Activated CD8-positive, alpha-beta memory T cell treated with anti-CD3 and anti-CD28 coated beads, Interleukin-2, amount 10 ng/mL, durations not matched to agents 7 days and 5 days (primary cell): ENCODE data around the gene ASAP2. TPM values are rescaled to one million over a fixed set of nuclear protein-coding genes. Genes with fewer than 3 reads are reported as not detected.

ENCODE experiments used
- ATAC-seq: fragments of 150-1000 bp; cut with Tn5 transposase; one replicate; pipeline ENCODE4 v1.10.0; 2021; ENCODE audit warnings: moderate library complexity
- CTCF ChIA-PET: fragments of 350-600 bp; sonication (Branson Sonifier 250); formaldehyde crosslinking; loops from one replicate; lab custom pipeline; 2021; ENCODE audit warnings: antibody characterized with exemption; lab: Charles Lee
- DNase-seq: peaks from one replicate; pipeline ENCODE4 v3.0.0-alpha.2; 2020
- H3K27ac Mint-ChIP-seq: one replicate; pipeline ENCODE4 v1.8.0; 2021; ENCODE audit warnings: mild to moderate bottlenecking, mixed read lengths
- H3K27me3 Mint-ChIP-seq: one replicate; pipeline ENCODE4 v1.8.0; 2021; ENCODE audit warnings: mixed read lengths
- H3K36me3 Mint-ChIP-seq: one replicate; pipeline ENCODE4 v1.8.0; 2021; ENCODE audit warnings: mild to moderate bottlenecking, mixed read lengths
- H3K4me1 Mint-ChIP-seq: one replicate; pipeline ENCODE4 v1.8.0; 2021; ENCODE audit warnings: mixed read lengths
- H3K4me3 Mint-ChIP-seq: one replicate; pipeline ENCODE4 v1.8.0; 2021; ENCODE audit warnings: mild to moderate bottlenecking, moderate library complexity, mixed read lengths
- H3K9me3 Mint-ChIP-seq: one replicate; pipeline ENCODE4 v1.8.0; 2022; ENCODE audit warnings: low read depth, mixed read lengths
- total RNA-seq, 2 experiments: library from RNA; stranded (reverse); gene quantifications; one replicate each; pipeline ENCODE4 v1.2.3, GENCODE V29; 2021

The ASAP2 gene
- total RNA-seq, 2 experiments from 2014 or later, result 0.33 to 0.44 TPM

- Mint-ChIP-seq H3K4me1 (no peaks in the 10 kb centered on the region), H3K4me3 (no peak overlapping the region), H3K36me3 (no peaks in the 10 kb centered on the region), H3K27ac (no peak overlapping the region), H3K9me3 (no peaks in the 10 kb centered on the region), H3K27me3 (peaks cover 21% of the 10 kb centered on the region)
- ATAC-seq, result no peak
- no peak for DNase-seq
- CTCF ChIA-PET, result no interaction called here
These were observed 112.7 kb downstream of the ASAP2 start for GRCh38 chr2:9319338-9319715.

- no peak for ATAC-seq
- no peaks in the 10 kb centered on the region for H3K36me3 Mint-ChIP-seq
- H3K9me3 Mint-ChIP-seq, result no peaks in the 10 kb centered on the region
- CTCF ChIA-PET, result no interaction called here
- no peaks in the 10 kb centered on the region for H3K4me1 Mint-ChIP-seq
- H3K27me3 Mint-ChIP-seq, result peaks cover 29% of the 10 kb centered on the region
- no peak overlapping the region for H3K27ac Mint-ChIP-seq
- DNase-seq, result no peak
- H3K4me3 Mint-ChIP-seq, result no peak overlapping the region
These were observed 116.0 kb downstream of the ASAP2 start for GRCh38 chr2:9322576-9322975.

- DNase-seq, result no peak
- Mint-ChIP-seq H3K27ac (no peak overlapping the region), H3K4me3 (no peak overlapping the region), H3K9me3 (no peaks in the 10 kb centered on the region), H3K4me1 (no peaks in the 10 kb centered on the region), H3K36me3 (no peaks in the 10 kb centered on the region), H3K27me3 (peaks cover 45% of the 10 kb centered on the region)
- CTCF ChIA-PET, result no interaction called here
- no peak for ATAC-seq
These were observed 118.8 kb downstream of the ASAP2 start for GRCh38 chr2:9325428-9325827.

- H3K27ac Mint-ChIP-seq, result no peak overlapping the region
- no peaks in the 10 kb centered on the region for H3K4me1 Mint-ChIP-seq
- CTCF ChIA-PET, result interaction anchor here (0.6 kb wide), 1 partner anchor 101 kb away, joined by 3 read pairs; no protein-coding TSS in a partner anchor
These were observed 120.4 kb downstream of the ASAP2 start for GRCh38 chr2:9326975-9327374.

GRCh38 chr2:9327873-9328352 lies 121.3 kb downstream of the ASAP2 start:
- ATAC-seq (no peak), DNase-seq (no peak)
- H3K4me1 Mint-ChIP-seq, result no peaks in the 10 kb centered on the region
- H3K9me3 Mint-ChIP-seq, result no peaks in the 10 kb centered on the region
- H3K27me3 Mint-ChIP-seq, result peaks cover 33% of the 10 kb centered on the region
- no peak overlapping the region for H3K27ac Mint-ChIP-seq
- no peaks in the 10 kb centered on the region for H3K36me3 Mint-ChIP-seq
- no peak overlapping the region for H3K4me3 Mint-ChIP-seq
- CTCF ChIA-PET, result no interaction called here

More at GRCh38 chr2:9326975-9327374, 120.4 kb downstream of the ASAP2 start:
- Mint-ChIP-seq H3K36me3 (no peaks in the 10 kb centered on the region), H3K9me3 (no peaks in the 10 kb centered on the region), H3K27me3 (peaks cover 40% of the 10 kb centered on the region), H3K4me3 (no peak overlapping the region)
- DNase-seq (no peak), ATAC-seq (no peak)

GRCh38 chr2:9328931-9329330 lies 122.3 kb downstream of the ASAP2 start:
- H3K27me3 Mint-ChIP-seq, result peaks cover 35% of the 10 kb centered on the region
- no peaks in the 10 kb centered on the region for H3K4me1 Mint-ChIP-seq
- H3K4me3 Mint-ChIP-seq, result no peak overlapping the region
- CTCF ChIA-PET, result no interaction called here
- no peaks in the 10 kb centered on the region for H3K9me3 Mint-ChIP-seq
- no peak for DNase-seq
- no peak overlapping the region for H3K27ac Mint-ChIP-seq
- H3K36me3 Mint-ChIP-seq, result no peaks in the 10 kb centered on the region
- no peak for ATAC-seq

- Mint-ChIP-seq H3K4me1 (no peaks in the 10 kb centered on the region), H3K36me3 (no peaks in the 10 kb centered on the region), H3K27ac (no peak overlapping the region), H3K27me3 (peaks cover 35% of the 10 kb centered on the region), H3K4me3 (no peak overlapping the region), H3K9me3 (no peaks in the 10 kb centered on the region)
- no peak for DNase-seq
- ATAC-seq, result no peak
- CTCF ChIA-PET, result interaction anchor here (1.3 kb wide), 2 partner anchors 186 to 187 kb away, joined by 3 read pairs; no protein-coding TSS in a partner anchor
These were observed 122.9 kb downstream of the ASAP2 start for GRCh38 chr2:9329497-9329896.

- Mint-ChIP-seq H3K4me1 (no peaks in the 10 kb centered on the region), H3K4me3 (no peak overlapping the region), H3K27ac (no peak overlapping the region), H3K27me3 (peaks cover 36% of the 10 kb centered on the region), H3K36me3 (no peaks in the 10 kb centered on the region), H3K9me3 (no peaks in the 10 kb centered on the region)
- CTCF ChIA-PET, result interaction anchor here (1.3 kb wide), 2 partner anchors 188 to 189 kb away, joined by 3 read pairs; no protein-coding TSS in a partner anchor
- DNase-seq (no peak), ATAC-seq (no peak)
These were observed 124.1 kb downstream of the ASAP2 start for GRCh38 chr2:9330612-9331270.

- Mint-ChIP-seq H3K36me3 (no peaks in the 10 kb centered on the region), H3K4me1 (peaks cover 6% of the 10 kb centered on the region), H3K4me3 (no peak overlapping the region), H3K27ac (no peak overlapping the region), H3K27me3 (peaks cover 38% of the 10 kb centered on the region), H3K9me3 (no peaks in the 10 kb centered on the region)
- DNase-seq, result no peak
- CTCF ChIA-PET, result no interaction called here
- ATAC-seq, result no peak
These were observed 125.1 kb downstream of the ASAP2 start for GRCh38 chr2:9331704-9332103.

GRCh38 chr2:9332136-9332852 lies 125.7 kb downstream of the ASAP2 start:
- Mint-ChIP-seq H3K4me1 (peaks cover 6% of the 10 kb centered on the region), H3K36me3 (no peaks in the 10 kb centered on the region), H3K9me3 (no peaks in the 10 kb centered on the region), H3K27me3 (peaks cover 37% of the 10 kb centered on the region), H3K27ac (no peak overlapping the region), H3K4me3 (no peak overlapping the region)
- ATAC-seq, result no peak
- no peak for DNase-seq
- CTCF ChIA-PET, result interaction anchor here (1.3 kb wide), 1 partner anchor 129 kb away, joined by 3 read pairs; no protein-coding TSS in a partner anchor

GRCh38 chr2:9332853-9333245 lies 126.2 kb downstream of the ASAP2 start:
- Mint-ChIP-seq H3K4me3 (no peak overlapping the region), H3K36me3 (no peaks in the 10 kb centered on the region), H3K27me3 (peaks cover 32% of the 10 kb centered on the region), H3K9me3 (no peaks in the 10 kb centered on the region), H3K4me1 (peaks cover 6% of the 10 kb centered on the region), H3K27ac (no peak overlapping the region)
- CTCF ChIA-PET, result interaction anchor here (1.3 to 1.5 kb wide), 2 partner anchors 130 to 189 kb away, joined by 3 to 5 read pairs; no protein-coding TSS in a partner anchor
- ATAC-seq (no peak), DNase-seq (no peak)

GRCh38 chr2:9333591-9334171 lies 127.1 kb downstream of the ASAP2 start:
- ATAC-seq (no peak), DNase-seq (no peak)
- H3K4me1 Mint-ChIP-seq, result peaks cover 6% of the 10 kb centered on the region
- H3K9me3 Mint-ChIP-seq, result no peaks in the 10 kb centered on the region
- H3K36me3 Mint-ChIP-seq, result no peaks in the 10 kb centered on the region
- CTCF ChIA-PET, result interaction anchor here (0.7 to 1.5 kb wide), 3 partner anchors 44 to 190 kb away, joined by 3 to 5 read pairs (median 3); no protein-coding TSS in a partner anchor
- H3K27ac Mint-ChIP-seq, result no peak overlapping the region
- H3K4me3 Mint-ChIP-seq, result no peak overlapping the region
- peaks cover 30% of the 10 kb centered on the region for H3K27me3 Mint-ChIP-seq

- CTCF ChIA-PET, result no interaction called here
- Mint-ChIP-seq H3K4me1 (peaks cover 6% of the 10 kb centered on the region), H3K36me3 (no peaks in the 10 kb centered on the region), H3K27me3 (peaks cover 26% of the 10 kb centered on the region), H3K4me3 (no peak overlapping the region), H3K9me3 (no peaks in the 10 kb centered on the region), H3K27ac (no peak overlapping the region)
- DNase-seq (no peak), ATAC-seq (no peak)
These were observed 128.1 kb downstream of the ASAP2 start for GRCh38 chr2:9334761-9335160.
